NCI-H524 (cell line): Measurements from ENCODE around the gene KHDC4.
"Not testable (repeated sequence)": the region's sequence is repeated elsewhere in the genome, so short reads cannot be mapped to it uniquely, and the experiment has no call there.

ENCODE experiments used
- DNase-seq, 2 experiments: peaks; one replicate each; lab custom pipeline; 2025; lab: John Stamatoyannopoulos, UW

The KHDC4 gene

DNA sequence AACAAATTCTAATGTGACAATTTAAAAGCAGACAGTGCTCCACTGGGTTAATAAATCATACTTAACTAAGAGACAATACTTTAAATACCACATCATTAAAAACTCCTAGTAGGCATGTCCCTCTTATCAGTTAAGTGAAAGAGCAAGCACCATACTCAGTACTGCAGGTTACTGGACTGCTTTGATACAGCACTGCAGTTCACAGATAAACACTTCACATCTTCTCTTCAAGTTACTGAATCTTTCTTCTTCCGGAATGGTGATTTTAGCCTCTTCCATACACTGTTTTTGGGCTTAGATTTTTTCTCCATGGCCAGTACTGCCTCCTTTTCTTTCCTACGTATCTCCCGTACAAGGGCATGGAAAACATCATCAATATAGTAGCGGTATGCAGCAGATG is 34.1 kb downstream of the KHDC4 start:
- no peak for DNase-seq

DNA sequence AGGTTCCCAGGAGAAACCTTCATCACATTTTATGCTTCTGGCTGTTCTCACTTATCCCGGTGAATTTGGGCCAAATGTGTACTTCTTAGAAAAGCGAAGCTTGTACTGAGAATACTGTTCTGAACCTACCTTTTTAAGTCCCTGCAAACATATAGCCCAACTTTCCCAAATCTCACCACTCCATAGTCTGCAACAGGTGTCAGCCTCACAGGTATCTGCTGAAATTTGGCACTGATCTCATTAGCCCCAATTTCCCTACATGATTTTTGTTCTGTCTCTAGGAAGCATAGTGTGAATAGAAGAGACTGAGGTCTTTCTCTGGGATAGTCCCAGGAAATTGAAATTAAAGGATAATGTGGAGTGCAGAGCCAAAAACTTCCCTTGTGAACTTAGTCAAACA is 34.5 kb downstream of the KHDC4 start:
- DNase-seq: no peak

DNA sequence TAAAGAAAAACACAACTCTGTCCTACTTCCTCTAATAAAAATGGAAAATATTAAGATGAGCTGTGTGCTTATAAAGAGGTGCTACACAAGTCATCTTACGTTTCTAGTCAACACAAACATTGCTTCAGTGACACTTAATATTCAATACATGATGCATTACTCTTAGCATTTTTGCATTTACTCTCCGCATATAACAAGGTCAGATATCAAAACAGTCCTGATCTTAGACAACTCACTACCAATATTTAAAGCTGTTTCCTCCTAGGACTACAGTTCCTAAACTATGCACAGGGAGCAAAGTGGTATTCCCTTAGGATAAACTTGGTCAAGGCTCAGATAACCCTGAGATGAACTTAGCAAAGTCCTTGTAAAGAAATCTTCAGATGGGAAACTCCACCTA is 35.3 kb downstream of the KHDC4 start:
- DNase-seq: no peak

DNA sequence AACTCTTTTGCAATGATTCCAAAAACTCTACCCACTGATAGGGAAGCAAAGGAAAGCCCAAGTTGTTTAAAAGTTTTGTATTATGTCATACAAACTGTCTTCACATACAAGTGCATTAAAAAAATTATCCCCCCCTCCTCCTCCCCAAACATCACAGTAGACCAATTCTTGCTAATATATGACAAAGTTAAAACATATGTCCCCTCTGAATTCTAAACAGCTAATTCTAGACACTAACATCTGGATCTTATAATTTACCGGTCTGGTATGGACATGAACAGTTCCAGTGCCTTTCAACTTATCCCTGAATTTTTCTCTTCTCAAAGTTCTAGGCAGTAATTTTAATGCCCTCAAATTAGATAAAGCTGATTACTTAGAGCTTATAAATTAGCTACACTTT is 36.5 kb downstream of the KHDC4 start:
- DNase-seq: no peak

DNA sequence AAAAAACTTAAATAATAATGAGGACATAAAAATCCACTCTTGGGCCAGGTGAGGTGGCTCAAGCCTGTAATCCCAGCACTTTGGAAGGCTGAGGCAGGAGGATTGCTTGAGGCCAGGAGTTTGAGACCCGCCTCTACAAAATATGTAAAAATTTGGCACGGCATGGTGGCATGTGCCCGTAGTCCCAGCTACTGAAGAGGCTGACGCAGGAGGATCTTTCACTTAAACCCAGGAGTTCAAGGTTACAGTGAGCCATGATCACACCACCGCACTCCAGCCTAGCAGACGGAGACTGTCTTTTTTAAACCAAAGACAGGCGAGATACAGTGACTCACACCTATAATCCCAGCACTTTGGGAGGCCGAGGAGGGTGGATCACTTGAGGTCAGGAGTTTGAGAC is 37.7 kb downstream of the KHDC4 start:
- not testable (repeated sequence) for DNase-seq

DNA sequence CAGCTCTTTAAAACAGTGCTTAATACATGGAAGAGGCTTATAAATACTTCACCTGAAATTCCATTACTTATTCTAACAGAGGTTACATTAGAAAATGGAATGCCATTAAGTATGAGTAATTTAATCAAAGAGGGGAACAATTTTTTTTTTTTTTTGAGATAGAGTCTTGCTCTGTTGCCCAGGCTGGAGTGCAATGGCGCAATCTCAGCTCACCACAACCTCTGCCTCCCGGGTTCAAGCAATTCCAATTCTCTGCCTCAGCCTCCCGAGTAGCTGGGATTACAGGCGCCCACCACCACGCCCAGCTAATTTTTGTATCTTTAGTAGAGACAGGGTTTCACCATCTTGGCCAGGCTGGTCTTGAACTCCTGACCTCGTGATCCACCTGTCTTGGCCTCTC is 38.6 kb downstream of the KHDC4 start:
- not testable (repeated sequence) for DNase-seq

DNA sequence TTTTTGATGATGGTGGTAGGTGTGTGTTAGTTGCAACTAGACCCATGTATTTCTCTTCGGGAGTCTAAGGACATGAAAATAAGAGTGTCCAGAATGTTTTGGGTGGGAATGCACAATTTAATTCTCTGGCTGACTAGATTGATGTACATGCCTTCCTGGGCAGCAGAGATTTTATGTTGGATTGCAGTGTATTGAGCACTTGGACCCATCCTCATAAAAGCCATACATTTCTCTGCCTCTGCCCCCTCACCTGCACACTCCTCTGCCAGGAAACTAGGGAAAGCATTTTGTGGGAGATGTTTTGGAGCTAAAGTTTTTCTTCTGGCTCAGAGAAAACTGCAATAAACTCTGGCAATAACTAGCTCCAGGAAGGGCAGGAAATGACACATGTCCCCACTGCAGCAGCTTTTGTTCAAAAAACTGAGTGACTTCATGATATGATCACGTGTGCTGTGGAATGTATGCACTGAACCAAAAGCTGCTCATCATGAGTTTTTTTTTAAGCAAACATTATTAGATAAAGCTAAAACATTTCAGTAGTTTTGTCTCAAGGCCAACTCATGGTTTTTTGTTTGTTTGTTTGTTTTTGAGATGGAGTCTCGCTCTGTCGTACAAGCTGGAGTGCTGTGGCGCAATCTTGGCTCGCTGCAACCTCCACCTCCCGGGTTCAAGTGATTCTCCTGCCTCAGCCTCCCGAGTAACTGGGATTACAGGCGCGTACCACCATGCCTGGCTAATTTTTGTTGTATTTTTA is 40.6 kb downstream of the KHDC4 start:
- no peak for DNase-seq

DNA sequence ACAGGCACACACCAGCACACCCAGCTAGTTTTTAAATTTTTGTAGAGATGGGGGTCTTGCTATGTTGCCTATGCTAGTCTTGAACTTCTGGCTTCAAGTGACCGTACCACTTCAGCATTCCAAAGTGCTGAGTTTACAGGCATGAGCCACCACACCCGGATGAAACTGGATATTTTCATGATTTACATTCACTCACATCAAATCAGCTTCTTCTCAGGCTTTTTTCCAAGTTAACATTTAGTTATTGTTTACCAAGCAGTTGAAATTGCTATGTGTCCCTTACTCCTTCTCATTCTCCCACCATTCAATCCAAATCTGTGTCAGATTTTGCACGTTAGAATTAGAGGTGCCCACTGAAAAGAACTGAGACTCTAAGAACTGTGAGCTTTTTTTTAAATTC is 41.4 kb downstream of the KHDC4 start:
- no peak for DNase-seq

DNA sequence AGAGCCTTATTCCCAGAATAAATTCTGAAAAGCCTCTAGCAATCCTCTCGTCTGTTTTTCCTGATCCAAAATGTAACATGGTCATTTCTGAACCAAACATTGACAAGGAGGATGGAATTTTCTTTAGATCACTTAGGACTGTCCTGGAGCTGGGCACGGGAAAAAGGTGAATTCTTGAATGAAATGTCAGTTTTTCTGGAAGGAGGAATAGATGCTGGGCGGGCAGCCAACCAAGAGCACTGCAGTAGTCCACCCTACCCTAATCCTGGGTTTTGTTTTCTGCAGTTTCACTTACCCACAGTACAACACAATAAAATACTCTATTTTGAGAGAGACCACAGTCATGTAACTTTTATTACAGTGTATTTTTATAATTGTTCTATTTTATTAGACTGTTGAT is 44.0 kb downstream of the KHDC4 start:
- no peak for DNase-seq

DNA sequence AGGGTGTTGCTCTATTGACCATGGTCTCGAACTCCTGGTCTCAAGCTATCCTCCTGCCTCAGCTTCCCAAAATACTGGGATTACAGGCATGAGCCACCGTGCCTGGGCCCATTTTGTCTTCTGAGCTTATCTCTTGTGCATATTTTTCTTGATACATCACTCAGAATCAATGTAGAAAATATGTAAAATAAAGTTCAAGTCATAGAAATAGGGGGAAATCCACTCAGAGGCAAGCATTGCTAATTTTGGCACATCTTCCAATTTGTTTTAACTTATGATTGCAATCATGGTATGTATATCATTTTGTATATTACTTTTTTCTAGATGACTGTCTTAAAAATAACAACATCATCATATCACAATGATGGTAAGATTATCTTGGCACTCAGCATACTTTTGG is 44.6 kb downstream of the KHDC4 start:
- DNase-seq: no peak

DNA sequence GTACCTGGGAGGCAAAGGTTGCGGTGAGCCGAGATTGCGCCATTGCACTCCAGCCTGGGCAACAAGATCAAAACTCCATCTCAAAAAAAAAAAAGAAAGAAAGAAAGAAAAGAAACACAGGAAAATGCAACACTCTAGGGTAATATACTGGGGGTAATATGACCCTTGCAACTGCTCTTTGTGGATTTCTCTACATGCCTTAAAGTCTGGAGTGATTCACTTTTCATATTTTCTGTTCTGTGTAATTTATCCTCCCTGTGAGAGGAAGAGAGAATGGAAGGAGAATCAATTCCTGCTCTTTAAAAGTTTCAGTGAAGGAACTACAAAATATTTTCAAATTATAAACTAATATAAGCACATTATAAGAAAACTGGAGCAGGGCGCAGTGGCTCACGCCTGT is 45.7 kb downstream of the KHDC4 start:
- no peak for DNase-seq

DNA sequence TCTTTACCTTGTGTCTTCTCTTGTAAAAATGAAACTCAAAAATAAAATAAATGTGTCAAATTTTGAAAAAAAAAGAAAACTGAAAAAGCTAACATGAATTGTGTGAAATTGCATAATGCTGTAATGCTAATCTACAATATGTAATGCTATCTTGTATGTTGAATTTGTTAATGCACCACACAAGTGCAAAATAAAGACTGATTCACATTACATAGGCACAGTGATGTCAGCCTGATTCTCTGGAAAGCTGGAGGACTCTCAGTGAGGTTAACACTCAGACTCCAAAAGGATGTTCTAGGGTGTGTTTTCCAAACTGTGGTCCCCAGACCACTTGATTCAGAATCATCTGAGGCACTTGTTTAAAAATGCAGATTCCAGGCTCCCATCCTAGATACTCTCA is 49.2 kb downstream of the KHDC4 start:
- DNase-seq: no peak

DNA sequence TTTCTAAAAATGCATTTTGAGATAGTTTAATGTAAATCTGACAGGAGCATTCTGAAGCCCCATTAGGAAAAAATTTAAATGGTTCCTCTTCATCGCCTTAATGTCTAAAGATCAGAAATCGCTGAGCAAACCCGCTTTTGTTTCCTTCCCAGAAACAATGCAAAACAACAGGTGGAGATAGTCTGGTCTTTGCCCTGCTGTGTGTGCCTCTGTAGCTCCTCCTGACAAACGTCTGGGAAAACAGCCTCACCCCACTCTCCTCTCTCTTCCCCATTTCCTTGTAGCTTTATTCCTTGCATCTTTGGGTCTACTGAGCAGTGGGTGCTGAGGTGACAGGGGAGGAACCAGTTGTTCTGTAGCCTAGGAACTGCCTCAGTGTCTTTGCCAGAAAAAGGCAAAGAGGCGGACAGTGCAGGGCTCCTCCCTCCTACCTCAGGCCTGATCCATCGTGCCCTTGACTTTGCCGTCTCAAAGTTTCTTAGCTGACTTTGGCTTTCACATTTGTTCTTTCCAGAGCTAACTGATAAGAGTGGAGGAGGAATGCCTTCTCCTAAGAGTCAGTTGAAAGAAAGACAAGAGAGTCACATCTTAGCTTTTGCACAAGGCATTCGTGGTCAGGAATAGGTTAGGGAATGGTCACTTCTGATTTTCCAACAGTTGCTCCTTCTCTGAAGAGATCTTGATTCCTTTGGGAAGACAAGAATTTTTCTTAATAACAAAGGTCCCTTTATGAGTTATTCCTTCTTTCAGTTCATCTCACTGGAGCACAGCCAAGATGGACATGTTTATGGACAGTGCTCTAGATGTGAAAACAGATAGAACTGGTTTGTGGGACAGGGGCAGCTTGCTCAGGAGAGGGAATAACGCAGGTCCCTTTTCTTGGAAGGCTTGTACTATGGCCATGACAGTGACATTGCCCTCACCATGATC is 49.9 kb downstream of the KHDC4 start:
- DNase-seq: no peak

DNA sequence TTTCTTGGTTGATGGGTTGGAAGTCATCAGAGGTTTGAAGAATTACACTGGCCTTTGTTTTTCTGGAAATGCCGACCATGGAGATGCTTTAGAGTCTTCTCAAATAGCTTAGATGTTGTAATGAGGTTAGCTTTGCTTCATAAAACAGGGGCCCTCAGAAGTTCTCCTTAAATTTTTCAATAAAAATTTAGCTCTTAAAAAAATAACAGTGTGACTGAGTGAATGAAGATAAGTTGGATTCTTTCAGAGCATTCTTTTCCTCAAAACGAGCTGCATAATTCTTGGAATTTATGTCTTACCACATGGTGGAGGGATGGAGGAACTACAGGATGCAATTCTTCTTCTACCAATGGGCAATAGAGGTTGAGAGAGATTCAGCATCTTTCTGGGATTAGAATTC is 51.4 kb downstream of the KHDC4 start:
- DNase-seq: no peak

DNA sequence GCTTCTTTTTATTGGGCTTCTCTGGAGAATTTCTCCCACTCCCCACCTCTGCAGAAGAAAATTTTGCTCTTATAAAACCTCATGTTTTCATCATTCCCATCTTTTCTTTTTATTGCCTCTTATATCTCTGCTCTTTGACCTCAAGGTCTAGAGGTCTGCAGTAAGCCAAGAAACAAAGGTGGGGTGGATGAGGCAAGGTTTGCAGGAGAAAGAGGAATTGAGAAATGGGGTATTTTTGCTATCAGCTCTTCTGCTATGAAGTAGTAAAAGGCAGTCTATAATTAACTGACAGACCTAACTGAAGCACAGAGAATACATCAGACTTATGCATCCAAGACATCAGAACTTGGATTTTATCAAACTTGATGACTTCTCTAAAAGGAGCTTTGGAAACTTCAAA is 52.0 kb downstream of the KHDC4 start:
- no peak for DNase-seq

DNA sequence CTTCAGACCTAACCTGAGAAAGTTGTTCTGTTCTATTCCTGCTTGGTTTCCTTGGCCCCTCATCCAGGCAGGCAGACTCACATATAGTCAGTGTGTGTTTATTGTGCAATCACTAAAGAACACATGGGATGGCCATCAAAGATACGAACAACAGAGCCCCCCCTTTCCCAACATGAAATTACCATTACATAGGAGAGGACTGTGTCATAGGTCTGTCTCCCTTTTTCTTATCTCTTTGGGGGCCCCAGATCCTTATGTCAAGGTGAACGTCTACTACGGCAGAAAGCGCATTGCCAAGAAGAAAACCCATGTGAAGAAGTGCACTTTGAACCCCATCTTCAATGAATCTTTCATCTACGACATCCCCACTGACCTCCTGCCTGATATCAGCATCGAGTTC is 53.3 kb downstream of the KHDC4 start:
- no peak for DNase-seq

DNA sequence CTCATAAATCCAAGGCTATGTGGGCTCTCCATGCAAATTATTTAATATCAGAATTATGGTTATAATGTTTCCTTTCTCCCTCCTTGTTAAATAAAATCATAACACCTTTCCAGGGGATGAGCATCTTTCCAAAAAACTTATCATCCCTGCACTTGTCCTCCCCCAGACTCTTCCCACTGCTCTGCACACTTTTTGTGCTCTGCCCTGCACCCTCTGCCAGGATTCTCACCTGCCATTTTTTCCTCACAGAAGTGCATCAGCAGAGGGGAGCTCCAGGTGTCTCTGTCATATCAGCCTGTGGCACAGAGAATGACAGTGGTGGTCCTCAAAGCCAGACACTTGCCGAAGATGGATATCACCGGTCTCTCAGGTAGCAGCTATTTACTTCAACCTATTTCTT is 54.0 kb downstream of the KHDC4 start:
- no peak for DNase-seq

DNA sequence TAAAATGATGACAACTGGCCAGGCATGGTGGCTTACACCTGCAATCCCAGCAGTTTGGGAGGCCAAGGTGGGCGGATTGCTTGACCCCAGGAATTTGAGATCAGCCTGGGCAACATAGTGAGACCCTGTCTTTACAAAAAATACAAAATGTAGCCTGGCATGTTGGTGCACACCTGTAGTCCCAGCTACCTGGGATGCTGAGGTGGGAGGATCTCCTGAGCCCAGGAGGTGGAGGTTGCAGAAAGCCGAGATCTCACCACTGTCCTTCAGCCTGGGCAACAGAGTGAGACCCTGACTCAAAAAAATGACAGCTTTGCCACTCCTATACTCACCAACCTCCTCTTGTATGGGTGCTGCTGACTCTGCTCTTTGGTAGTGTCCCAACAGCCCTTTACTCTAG is 56.3 kb downstream of the KHDC4 start:
- DNase-seq: no peak

DNA sequence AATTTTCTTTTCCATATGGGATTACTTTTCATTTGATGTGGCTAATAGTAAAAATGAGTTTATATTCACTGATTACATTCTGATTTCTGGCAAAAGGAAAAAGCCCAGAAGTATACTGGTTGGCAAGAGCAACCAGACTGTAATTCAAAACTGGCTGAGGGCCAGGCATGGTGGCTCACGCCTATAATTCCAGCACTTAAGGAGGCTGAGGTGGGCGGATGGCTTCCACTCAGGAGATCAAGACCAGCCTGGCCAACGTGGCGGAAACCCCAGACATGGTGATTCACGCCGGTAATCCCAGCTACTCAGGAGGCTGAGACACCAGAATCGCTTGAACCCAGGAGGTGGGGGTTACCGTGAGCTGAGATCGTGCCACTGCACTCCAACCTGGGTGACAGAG is 60.4 kb downstream of the KHDC4 start:
- DNase-seq: peak; percentile 13 to 50

DNA sequence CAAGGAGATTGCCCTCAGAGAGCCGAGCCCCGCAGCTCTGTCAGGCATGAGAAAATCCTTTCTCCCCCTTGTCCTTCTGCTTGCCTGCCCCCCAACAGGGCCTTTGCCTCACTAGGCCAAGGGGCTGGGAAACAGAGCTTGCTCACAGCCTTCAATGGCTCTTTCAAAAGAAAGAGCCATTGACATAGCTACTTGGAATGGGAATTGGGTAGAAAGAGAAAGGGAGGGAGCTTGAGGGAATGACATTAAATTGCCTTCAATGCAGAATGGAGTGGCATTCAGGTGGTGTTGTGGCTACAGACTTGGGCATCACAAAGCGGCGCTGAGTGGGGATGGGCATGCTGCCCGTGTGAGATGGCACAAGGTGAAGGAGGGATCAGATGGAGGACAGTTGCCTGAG is 61.7 kb downstream of the KHDC4 start:
- no peak for DNase-seq

DNA sequence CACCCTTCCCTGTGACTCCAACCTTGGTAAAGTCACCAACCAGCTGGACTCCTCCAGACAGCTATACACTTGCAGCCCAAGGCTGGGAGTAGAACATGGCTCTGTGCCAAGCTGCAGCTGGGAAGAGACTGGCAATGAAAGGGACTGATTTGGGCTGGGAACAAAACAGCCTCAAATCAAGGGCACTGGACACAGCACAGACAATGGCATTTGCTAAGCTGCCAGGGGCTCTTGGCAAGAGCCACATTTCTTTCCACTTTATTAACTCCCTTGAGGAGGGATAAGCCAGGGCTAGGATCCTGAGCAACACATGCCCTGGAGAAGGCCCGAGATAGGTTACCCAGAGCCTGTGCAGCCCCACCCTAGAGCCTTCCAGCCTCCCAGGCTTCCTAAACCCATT is 62.8 kb downstream of the KHDC4 start:
- peak; percentile 28 to 68 for DNase-seq

DNA sequence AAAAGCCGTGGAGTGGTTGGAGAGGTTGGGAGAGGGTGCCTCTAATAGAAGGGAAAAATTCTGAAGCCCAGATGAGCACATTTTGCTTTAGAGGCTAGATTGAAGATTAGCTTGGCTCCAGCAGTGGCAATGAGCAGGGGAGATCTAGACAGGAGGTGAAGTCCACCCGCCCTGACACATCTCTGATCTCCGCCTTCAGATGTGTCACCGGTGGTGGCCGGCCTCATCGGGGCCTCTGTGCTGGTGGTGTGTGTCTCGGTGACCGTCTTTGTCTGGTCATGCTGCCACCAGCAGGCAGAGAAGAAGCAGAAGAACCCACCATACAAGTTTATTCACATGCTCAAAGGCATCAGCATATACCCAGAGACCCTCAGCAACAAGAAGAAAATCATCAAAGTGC is 66.4 kb downstream of the KHDC4 start:
- no peak for DNase-seq

DNA sequence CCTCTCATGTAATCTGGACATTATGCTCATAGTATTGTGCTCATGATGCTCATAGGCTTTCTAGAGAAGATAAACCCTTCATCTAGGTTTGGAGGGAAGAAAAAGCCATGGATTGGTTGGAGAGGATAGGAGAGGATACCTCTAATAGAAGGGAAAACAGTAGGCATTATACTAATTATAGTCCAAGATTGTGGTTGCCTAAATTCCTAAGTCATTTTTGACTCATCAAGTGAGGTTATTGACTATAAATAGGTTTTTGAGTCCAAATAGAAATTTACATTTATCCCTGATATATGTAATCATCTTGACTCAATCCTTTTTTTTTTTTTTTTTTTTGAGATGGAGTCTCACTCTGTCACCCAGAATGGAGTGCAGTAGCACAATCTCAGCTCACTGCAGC is 69.8 kb downstream of the KHDC4 start:
- DNase-seq: no peak
